Stimulated activated CD4-positive, alpha-beta T cell treated with anti-CD3 and anti-CD28 coated beads, Interleukin-2, amount 100 ng/mL, for 4 hours (primary cell): Measurements from ENCODE around the gene CACNA1A.
"Not testable (repeated sequence)": the region's sequence is repeated elsewhere in the genome, so short reads cannot be mapped to it uniquely, and the experiment has no call there.

Source experiments
- DNase-seq: peaks from one replicate; pipeline ENCODE4 v3.0.0-alpha.2; 2020; ENCODE audit warnings: low read depth

Gene CACNA1A

DNA sequence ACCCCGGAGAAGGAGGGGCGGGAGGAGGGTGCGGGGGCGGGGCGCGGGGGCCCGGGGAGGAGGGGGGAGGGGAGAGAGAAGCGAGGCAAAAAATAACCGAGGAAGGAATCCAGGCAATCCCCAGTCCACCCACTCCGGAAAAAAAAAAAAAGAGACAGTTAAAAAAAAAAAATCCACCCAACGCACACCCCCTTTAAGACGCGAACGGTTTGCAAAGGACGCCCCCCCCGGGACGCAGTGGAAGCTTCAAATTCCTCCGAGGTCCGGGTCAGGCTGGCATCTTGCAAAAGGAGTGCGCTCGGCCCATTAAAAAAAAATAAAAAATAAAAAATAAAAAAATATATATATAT, at the start of gene CACNA1A:
CACNA1A (minus strand) TSS at position 9 of the 350 bp plus-strand sequence. CDS start 255 bp downstream, outside the sequence.
- no peak for DNase-seq

DNA sequence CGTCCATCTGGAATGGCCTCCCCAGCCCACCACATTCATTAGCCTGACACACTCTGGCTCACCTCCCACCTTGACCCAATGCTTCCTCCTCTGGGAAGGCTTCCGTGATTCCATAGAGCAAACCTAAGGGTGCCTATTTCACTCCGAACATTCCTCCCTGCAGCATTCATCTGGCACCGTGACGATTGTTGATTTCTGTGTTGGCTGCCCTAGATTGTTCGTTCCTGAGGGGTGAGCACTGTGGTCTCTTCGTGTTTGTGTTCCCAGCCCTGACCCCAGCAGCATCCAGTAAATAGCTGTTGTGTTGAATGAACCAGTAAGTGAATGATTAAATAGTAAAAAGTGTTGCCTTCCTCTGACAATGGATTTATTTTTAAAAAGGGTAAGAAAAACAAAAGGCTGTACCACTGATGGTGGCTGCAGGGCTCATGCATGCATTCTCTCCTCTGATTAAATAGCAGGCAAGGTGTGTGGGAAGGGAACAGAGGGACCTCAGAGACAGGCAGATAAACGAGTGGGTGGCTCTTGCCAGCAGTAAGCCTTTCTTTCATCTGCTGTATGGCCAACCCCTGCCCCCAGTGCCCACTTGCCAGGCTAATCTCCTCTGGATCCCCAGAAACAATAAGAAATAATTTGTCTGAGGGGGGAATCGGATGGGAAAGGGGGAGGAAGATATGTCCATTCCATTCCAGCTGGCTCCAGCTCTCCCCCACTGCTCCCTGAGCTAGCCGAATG, 48.4 kb upstream of the CACNA1A start:
- DNase-seq, result no peak

DNA sequence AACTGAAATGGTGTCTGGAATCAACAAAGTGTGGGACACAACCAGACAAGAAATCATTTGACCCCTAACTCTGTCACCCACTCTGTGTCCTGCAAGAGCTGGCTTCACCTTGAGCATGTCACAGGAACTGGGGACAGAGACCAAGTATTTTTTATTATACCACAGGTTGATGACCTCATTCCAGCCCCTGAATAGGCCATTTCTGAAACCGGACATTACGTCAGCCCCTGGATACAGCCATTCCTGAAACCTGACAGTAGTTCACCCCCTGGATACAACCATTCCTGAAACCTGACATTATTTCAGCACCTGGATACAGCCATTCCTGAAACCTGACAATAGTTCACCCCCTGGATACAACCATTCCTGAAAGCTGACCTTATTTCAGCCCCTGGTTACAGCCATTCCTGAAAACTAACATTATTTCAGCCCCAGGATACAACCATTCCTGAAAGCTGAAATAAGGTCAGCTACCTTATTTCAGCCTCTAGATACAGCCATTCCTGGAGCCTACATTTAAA, 47.7 kb upstream of the CACNA1A start:
- no peak for DNase-seq

DNA sequence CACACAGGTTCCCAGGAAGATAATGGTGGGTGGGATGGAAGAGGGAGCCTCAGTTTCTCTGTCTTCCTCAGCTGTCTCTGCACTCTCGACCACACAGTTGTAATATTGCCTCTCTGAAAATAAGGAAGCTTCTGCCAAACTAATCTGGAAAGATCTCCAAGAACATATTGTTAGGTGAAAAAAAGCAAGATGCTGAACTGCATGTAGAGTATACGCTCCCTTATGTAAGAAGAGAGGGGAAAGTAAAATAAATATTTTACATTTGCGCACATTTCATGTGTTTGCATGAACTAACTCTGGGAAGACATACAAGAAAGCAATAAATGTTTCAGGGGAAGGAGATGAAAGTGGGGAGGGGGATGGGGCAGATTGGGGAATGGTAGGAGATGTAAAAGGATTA, 41.9 kb upstream of the CACNA1A start:
- no peak for DNase-seq

DNA sequence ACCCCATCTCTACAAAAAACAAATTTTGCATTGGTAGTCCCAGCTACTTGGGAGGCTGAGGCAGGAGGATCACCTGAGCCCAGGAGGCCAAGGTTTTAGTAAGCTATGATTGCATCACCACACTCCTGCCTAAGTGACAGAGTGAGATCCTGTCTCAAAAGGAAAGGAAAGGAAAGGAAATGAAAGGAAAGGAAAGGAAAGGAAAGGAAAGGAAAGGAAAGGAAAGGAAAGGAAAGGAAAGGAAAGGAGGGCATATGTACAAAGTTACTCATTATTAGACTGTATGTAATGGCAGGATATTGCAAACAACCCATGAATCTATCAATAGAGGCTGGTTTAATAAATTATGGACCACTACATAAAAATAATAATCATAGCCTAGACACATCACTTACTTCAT, 40.8 kb upstream of the CACNA1A start:
- no peak for DNase-seq

DNA sequence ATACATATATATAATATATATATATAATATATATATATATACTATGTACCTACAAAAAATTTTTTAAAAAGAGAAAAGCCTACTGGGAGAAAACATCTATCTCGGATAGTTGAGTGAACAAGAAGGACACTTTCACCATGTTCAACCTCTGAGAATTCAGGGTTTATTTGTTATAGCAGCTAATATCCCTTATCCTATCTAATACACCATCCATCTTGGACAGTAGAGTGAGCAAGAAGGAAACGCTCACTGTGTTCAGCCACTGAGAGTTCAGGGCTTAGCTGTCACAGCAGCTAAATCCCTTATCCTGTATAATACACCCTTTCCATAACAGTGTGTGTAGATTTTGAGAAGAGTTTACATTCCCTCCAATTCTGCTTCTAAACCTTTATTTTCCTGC, 38.1 kb upstream of the CACNA1A start:
- no peak for DNase-seq

DNA sequence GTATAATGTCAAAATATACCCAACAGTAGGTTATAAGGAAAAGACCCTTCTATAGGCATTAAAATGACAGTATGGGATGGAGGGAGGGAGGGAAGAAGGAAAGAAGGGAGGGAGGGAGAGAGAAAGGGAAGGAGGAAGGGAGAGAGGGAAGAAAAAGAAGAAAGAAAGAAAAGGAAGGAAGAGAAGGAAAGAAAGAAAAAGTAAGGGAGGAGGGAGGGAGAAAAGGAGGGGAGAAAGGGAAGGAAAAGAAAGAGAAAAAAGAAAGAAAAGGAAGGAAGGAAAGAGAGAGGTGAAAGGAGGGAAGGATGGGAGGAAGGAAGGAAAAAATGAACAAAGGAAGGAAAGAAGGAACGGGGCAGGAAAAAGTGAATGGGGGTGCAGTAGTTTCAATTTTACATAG, 35.3 kb upstream of the CACNA1A start:
- DNase-seq, result no peak

DNA sequence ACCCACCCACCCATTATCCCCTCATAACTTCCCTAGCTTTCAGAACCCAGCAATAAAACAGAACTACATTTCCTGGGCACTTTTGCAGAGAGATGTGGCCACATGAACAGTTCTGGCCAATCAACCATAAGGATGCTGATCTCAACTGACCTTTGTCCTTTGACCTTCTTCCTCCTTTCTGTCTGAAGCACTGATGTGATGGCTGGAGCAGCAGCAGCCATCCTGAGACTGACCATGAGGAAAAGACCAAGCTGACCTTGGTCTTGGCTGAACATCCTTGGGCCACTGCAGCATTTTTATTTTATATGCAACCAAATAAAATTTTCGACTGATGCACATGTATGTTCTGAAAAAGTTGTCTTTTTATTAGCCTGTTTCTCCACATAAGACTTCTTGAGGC, 33.1 kb upstream of the CACNA1A start:
- DNase-seq, result no peak

DNA sequence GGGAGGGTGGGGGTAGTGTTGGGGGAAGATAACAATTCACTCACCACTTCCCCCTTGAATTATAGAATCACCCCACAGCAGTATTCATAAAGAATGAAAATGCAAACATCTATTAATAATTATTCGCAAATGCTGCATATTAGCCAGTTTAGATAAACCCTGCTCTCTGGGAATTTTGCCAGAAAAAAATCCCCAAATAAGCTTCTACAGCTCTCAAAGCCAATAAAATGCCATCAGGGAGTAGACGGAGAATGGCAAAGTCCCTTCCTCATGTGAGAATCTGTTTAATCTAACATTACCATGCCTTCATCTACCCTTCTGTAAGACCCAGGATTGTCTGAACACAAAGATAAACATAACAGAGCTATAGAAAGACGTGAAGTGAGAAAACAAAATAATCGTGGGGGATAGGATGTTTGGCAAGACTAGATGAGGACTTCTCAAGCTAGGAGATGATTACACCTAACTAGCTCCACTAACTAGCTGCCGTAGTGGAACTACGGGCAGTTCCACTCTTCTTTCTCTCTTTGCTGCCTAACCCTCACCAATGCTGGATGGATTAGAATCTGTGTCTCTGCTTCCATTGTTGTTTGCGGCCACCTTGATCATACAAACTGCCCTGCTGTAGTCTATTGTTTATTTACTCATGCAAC, 32.4 kb upstream of the CACNA1A start:
- DNase-seq, result no peak

DNA sequence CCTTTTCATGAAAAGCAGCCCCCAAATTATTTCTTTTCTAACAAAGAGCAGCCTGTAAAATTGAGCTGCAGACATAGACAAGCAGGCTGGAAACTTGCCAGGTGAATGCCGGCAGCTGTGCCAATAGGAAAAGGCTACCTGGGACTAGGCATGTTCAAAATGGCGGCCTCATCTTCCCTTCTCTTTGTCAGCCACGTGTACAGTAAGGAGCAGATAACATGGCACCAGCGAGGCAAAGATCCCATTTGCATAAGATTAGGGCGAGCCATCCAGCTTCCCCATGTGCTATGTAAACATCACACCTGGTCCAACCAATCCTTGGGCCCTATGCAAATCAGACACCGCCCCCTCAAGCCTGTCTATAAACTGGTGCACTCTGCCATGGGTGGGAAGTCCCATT, 31.2 kb upstream of the CACNA1A start:
- no peak for DNase-seq

DNA sequence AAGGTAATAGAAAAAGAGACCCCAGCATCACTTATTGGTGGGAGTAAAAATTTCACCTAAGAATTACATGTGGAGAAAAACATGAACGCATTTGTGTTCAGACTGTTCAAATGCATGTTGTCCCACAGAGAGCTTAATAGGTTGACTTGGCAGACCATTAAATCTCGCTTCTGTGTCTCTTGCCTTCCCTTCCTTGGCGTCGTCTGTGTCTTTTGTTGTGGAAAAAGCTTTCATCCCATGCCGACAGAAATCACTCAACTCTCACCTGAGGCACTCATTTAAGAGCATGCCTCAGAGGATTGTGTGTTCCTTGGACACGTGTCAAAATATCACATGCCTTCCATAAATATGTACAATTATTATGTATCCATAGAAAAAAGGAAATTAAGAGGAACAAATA, 24.4 kb upstream of the CACNA1A start:
- DNase-seq, result no peak

DNA sequence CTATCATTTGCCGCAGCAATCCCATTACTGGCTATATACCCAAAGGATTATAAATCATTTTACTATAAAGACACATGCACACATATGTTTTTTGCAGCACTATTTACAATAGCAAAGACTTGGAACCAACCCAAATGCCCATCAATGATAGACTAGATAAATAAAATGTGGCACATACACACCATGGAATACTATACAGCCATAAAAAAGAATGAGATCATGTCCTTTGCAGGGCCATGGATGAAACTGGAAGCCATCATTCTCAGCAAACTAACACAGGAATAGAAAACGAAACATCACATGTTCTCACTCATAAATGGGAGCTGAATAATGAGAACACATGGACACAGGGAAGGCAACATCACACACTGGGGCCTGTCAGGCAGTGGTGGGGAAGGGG, 23.4 kb upstream of the CACNA1A start:
- DNase-seq, result not testable (repeated sequence)

DNA sequence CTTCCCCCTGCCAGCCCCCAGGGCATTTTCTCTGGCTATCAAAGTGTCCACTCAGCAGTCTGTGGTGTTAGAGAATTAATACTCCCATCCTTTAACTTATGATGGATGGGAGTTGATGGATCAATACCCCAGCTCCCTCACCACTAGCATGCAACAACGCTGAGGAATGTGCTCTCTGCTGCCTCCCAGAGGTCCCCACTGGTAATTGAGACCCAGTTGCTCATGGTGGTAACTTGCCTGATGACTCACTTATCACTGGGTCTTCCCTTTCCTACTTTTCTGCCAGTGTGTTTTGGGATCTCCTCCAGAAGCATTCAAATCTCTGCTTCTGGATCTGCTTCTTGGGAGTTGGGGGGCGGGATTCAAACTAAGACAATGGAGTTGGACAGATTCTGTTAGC, 20.3 kb upstream of the CACNA1A start:
- DNase-seq, result no peak

DNA sequence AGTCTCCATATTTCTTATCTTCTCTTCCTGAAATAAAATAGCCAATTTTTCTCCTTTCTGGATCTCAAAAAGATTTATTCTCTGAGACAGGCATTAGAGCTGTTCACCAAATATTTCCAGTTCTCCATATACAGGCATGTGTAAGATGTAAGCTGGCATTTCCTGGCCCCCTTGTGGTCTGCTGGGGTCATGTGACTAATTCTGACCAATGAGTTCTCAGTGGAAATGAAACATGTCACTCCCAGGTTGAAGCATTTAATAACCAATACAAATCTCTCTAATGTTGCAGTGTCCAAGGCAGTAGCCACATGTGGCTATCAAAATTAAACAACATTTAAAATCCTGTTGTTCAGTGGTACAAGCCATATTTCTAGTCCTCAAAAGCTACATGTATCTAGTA, 14.8 kb upstream of the CACNA1A start:
- DNase-seq, result no peak

DNA sequence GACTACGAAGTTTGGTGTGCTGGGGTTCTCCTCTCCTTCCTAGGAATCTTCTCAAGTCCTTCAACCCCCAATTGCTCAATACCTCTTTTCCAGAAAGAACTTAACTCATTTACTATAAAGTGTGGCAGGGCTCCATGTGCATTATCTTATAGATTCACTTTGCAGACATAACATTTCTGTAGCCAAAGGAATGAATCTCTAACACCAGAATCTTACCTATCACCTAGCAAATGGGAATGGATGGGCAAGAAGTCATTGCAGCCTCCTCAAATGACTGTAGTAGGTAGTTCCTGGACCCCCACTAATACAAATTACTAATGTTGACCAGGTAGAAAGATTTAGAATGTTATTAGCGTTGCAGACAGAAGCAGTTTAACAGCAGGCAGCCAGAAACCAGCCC, 5.7 kb upstream of the CACNA1A start:
- no peak for DNase-seq

DNA sequence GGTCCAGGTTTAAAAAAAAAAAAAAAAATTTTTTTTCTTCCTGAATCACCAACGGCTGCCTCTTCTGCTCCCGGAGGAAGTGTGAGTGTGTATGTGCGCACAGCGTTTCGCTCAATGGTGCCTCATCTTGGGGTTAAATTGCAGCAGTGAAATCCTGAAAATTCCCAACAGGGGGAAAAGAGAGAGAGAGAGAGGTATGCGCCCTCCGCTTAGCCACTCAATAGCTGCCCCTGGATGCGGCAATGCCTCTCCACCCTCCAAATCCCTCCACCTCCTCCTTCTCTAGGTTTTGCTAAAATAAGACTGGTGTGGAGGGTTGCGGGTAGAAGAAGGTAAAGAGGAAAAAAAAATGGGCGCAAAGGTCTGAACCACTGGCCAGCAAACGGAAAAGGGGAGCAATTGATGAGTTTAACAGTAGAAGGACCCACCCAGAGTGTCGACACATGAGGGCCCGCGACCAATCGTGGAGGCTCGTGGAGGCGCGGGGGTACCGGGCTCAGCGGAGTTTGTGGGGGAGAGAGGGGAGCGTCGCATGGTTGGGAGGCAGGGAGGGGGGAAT, 853 bp upstream of the CACNA1A start:
- DNase-seq, result no peak

DNA sequence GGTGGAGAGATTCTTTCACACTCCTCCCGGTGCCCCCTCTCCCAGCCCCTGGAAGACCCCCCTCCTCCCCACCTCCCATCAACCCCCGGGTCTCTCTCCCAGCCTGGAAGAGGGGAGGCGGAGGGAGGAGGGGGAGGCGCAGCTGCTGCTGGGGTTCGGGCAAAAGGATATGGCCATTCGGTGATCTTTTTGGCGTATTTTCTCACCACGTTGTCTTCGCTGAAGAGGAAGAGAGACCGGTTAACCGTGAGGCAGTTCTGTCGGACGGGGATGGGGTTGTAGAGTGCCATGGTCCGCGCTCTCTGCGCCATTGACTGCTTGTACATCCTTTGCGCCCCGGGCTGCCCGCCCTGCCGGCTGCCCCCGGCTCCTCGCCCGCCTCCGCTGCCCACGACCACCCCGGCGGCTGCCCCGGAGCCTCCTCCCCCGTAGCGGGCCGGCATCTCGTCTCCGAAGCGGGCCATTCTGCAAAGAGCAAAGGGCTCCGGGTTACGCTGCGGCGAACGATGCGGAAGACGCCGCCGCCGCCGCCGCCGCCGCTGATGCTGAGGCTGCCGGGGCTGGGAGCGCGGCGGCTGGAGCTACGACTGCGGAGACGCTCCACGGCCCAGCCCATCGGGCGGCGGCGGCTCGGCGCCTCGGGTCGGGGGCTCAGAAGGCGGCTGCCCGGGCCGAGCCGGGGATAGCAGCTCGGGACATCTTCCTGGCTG, 363 bp downstream of the CACNA1A start:
- DNase-seq, result no peak

DNA sequence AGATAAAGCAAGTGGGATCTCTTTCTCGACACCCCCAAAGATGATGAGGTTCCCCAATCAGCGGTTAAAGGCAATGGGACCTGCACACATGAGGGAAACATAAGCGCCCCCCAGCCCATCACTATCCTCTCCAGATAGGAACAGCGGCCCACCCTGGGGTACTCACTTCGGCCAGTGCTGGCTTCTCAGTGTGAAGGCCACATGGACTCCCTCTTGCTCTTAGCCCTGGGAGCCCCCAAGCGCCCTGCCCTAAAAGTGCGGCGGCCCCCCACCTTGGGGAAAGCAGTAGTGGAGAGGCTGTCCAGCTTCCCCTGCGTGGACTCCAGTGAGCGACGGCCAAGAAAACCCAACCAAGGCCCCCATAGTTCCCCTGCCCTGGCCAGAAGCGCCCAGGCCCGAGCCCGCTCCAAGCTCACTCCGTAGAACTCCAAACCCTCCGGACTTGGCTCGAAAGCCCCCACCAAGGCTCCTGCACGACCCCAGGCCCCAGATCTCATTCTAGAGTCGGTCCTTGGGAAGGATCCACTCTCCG, 1.0 kb downstream of the CACNA1A start:
- DNase-seq, result no peak

DNA sequence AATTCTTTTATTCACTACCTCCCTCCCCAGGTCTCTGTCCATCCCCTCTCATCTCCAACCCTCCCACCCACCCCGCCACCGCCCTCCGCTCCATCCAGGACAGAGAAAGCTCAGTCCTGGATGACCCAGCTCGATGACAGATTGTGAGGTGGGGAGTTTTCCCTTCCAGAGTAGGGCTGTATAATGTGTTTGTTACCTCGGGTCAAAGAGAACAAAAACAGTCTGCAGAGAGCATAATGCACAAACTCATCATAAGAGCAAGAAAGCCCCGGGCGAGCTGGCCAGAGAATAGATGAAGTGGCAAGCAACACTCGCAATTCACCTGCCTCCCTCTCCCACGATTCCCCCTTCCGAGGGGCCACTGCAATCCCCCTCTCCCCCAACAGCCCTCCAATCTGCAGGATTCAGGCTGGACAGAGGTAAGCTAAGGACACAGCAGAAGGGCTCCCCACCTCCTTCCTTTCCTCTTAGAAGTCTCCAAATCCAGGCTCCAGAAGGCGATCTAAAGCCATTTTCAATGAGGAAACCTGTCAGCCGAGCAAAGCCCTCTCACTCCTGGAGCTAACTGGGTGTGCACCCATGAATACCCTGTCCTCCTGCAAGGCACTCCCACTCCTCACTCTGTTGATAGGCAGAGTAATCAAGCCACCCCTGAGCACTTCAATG, 2.6 kb downstream of the CACNA1A start:
- no peak for DNase-seq

DNA sequence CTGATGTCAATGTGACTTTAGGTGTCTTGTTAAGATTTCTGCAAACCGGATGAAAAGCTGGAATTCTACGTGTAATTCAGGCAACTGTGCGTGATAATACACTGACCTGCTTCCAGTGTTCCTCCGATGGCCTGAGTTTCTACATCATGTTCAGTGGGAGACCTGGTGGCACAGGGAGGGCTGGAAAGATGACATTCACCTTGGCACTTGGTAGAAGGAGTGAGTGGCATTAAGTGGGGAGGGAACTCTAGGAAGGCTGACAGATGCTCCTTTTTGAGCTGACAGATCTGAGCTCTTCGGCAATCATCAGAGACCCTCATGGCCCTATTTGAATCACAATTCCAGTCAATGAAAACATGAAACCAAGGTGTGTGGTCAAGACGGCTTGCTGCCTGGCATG, 4.0 kb downstream of the CACNA1A start:
- no peak for DNase-seq

DNA sequence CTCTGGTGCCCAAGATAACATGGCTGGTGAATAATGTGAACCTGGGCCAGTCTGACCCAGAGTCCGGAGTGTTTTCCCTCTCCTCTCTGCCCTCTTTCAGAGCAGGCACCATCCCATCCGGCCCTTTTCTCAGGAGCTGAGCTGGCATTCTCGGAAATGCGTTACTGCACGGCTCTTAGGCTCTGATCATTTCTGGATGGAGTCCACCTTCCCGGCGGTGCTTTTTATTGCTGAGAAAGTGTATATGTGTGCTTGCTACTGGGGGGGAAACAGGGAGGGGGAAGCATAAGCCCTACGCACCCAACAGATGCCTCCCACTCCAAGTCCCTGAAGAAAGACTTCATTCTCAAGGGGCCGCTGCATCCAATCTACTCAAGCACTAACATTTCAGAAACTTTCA, 6.6 kb downstream of the CACNA1A start:
- DNase-seq, result no peak
